OCI-LY1 (cell line): Measurements from ENCODE around the gene SLC6A3.

ENCODE experiments used
- EZH2 ChIP-seq: fragments of 200-600 bp; sonication (generic), shearing (Covaris generic); IDR thresholded peaks from 2 replicates; pipeline ENCODE4 v1.8.0; 2017; ENCODE audit warnings: borderline replicate concordance, mixed run types, mild to moderate bottlenecking, antibody characterized with exemption, low read length, moderate library complexity, mixed read lengths
- TF ChIP-seq, protein P1 (sequence below): fragments of 200-600 bp; sonication (generic), shearing (Covaris generic); IDR thresholded peaks from 2 replicates; pipeline ENCODE4 v1.5.1; 2017; ENCODE audit warnings: mild to moderate bottlenecking, antibody characterized with exemption, low read length, moderate library complexity, mixed read lengths

DNA sequence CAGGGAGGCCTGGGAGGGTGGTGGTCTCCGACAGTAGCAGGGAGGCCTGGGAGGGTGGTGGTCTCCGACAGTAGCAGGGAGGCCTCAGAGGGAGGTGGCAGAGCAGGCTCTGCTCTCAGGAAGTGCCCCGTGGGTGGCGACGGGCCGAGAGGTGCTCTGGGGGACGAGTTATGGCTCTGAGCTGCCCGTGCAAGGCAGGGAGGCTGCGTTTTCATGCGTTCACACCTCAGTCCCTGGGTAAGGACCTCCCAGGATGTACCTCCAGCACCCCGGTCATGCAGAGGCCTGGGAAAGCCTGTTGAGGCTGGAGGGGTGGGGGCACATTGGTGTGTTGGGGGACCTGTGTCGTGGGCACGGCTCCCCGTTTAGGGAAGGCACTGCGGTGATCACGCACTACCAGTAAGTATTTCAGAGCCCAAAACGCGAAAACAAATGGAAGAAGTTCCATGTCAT is 63.0 kb downstream of the SLC6A3 start:
- TF ChIP-seq, protein P1, sequence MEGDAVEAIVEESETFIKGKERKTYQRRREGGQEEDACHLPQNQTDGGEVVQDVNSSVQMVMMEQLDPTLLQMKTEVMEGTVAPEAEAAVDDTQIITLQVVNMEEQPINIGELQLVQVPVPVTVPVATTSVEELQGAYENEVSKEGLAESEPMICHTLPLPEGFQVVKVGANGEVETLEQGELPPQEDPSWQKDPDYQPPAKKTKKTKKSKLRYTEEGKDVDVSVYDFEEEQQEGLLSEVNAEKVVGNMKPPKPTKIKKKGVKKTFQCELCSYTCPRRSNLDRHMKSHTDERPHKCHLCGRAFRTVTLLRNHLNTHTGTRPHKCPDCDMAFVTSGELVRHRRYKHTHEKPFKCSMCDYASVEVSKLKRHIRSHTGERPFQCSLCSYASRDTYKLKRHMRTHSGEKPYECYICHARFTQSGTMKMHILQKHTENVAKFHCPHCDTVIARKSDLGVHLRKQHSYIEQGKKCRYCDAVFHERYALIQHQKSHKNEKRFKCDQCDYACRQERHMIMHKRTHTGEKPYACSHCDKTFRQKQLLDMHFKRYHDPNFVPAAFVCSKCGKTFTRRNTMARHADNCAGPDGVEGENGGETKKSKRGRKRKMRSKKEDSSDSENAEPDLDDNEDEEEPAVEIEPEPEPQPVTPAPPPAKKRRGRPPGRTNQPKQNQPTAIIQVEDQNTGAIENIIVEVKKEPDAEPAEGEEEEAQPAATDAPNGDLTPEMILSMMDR, result no peak
- no peak for TF ChIP-seq EZH2
